SK-N-SH (cell line): ENCODE data around the gene TCF7L2.

Source experiments
- CHD2 ChIP-seq: fragments of 150-350 bp; IDR thresholded peaks from 2 replicates; pipeline ENCODE4 v1.6.1; 2018; ENCODE audit warnings: low read length; ENCODE audit not compliant: partially characterized antibody
- CTCF ChIP-seq: fragments of 200-600 bp; sonication (generic); IDR thresholded peaks from 2 replicates; pipeline ENCODE4 v1.6.1; 2017; ENCODE audit warnings: antibody characterized with exemption, mild to moderate bottlenecking, moderate library complexity
- EP300 ChIP-seq, 2 experiments: IDR thresholded peaks; 2 replicates each; pipeline versions ENCODE4 v1.4.0 to v1.6.1; 2012; ENCODE audit warnings: borderline replicate concordance in 1 of 2, low read depth in 1 of 2, low read length in 1 of 2
- EZH2phosphoT487 ChIP-seq: fragments of 200-600 bp; sonication (generic); IDR thresholded peaks from 2 replicates; pipeline ENCODE4 v1.6.1; 2017; ENCODE audit warnings: low read depth, mixed run types, mild to moderate bottlenecking, antibody characterized with exemption, moderate library complexity, borderline replicate concordance
- GATA2 ChIP-seq: sonication (generic); formaldehyde crosslinking; IDR thresholded peaks from 2 replicates; pipeline ENCODE4 v1.5.0; 2020; ENCODE audit warnings: mild to moderate bottlenecking, missing genetic modification reagents
- MEF2A ChIP-seq: IDR thresholded peaks from 2 replicates; pipeline ENCODE4 v1.4.0; 2012; ENCODE audit warnings: low read depth, borderline replicate concordance
- RCOR1 ChIP-seq: fragments of 150-350 bp; IDR thresholded peaks from 2 replicates; pipeline ENCODE4 v1.6.1; 2017; ENCODE audit warnings: antibody characterized with exemption, low read length
- RFX5 ChIP-seq: IDR thresholded peaks from 2 replicates; pipeline ENCODE4 v1.6.1; 2012; ENCODE audit warnings: mild to moderate bottlenecking, improper control_type of control experiment, low read length
- TAF1 ChIP-seq: IDR thresholded peaks from 2 replicates; pipeline ENCODE4 v1.6.1; 2012; ENCODE audit warnings: low read depth, mild to moderate bottlenecking, low read length, moderate library complexity, borderline replicate concordance
- YY1 ChIP-seq: IDR thresholded peaks from 2 replicates; pipeline ENCODE4 v1.4.0; 2012; ENCODE audit warnings: low read depth, mild to moderate bottlenecking

- TF ChIP-seq CTCF, result no peak
- peak; percentile 54; the same call in 1 of the 2 replicates for TF ChIP-seq MEF2A
- no peak for TF ChIP-seq RFX5
- no peak for TF ChIP-seq TAF1
- TF ChIP-seq YY1, result no peak
- TF ChIP-seq GATA2 (CRISPR knock-in tag), result no peak
- TF ChIP-seq EZH2phosphoT487, result no peak
- TF ChIP-seq CHD2, result no peak
- no peak for TF ChIP-seq RCOR1
- TF ChIP-seq EP300 (IDR thresholded peaks at IDR 0.05; ENCODE audit: borderline replicate concordance in 1 of 2, low read depth in 1 of 2, low read length in 1 of 2), result no peak
Observed at GRCh38 chr10:112967200-112967599, 17.2 kb downstream of the TCF7L2 start.
